ENCODE measurements around the gene RBMS3.

DNA sequence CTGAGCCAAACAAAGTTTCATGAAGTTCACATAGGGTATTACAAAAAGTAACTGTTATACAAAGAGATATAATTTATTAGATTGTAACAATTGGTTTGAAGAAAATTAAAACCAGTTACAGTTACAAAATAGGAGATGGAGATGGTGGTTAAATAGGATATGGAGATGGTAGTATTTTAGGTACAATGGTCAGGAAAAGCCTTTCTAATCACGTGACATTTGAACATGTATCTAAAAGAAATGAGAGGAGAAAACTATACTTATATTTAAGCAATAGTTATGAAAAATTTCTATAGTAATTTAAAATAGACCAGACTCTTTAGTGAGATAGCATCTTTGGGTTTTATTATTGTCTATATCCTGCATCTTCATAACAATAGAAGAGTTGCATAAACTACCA lies 312.9 kb downstream of the RBMS3 start:
- TF ChIP-seq, protein P1, sequence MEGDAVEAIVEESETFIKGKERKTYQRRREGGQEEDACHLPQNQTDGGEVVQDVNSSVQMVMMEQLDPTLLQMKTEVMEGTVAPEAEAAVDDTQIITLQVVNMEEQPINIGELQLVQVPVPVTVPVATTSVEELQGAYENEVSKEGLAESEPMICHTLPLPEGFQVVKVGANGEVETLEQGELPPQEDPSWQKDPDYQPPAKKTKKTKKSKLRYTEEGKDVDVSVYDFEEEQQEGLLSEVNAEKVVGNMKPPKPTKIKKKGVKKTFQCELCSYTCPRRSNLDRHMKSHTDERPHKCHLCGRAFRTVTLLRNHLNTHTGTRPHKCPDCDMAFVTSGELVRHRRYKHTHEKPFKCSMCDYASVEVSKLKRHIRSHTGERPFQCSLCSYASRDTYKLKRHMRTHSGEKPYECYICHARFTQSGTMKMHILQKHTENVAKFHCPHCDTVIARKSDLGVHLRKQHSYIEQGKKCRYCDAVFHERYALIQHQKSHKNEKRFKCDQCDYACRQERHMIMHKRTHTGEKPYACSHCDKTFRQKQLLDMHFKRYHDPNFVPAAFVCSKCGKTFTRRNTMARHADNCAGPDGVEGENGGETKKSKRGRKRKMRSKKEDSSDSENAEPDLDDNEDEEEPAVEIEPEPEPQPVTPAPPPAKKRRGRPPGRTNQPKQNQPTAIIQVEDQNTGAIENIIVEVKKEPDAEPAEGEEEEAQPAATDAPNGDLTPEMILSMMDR (conservative IDR thresholded peaks at IDR 0.05; ENCODE audit: low read length): no peak
- TF ChIP-seq EZH2phosphoT487 (IDR thresholded peaks at IDR 0.05; ENCODE audit: borderline replicate concordance, low read depth, low read length): no peak

Data from OCI-LY7 (cell line).